Measurements from ENCODE around the gene KRT71.

Gene KRT71

DNA sequence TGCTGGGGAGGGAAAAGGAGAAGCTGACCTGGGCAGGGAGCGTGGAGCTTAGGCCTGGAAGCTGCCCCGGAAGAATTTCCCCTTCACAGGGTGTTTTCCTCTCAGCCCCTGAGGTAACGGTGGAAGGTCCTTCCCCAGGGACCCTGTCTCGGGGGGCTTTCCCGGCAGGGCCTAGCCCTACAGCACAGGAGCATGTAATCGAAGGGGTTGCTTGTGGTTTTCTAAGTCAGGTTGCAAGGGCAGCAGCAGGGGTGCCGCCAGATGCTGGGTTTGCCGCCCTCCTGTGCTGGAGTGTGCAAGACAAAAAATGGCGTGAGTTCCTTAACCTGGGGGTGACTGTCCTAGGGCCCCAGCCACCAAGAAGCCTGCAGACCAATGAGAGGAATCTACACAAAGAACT lies 22.3 kb upstream of the KRT71 start:
- no peak for DNase-seq (ENCODE audit: low spot score)

DNA sequence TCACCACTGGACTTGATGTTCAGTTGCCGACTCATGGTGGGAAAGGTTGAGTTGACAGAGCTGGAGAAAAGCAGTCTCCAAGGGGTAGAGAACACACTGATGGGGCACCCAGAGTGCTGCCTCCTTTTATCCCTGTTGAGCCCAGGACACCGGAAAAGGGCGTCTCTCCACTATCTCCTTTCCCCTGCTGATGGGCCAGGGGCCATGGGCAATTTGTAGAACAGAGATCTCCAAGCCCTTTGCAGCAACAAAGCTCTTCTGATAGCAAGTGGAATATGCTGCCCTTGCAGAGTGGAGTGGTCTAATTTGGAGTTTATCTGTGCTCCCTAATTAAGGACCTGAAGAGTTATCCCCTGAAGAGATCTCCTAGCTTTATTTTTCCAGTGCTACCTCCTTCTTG lies 20.8 kb upstream of the KRT71 start, which contains the start of gene KRT74:
Gene KRT74 (minus strand): TSS at position 101 of the 400 bp plus-strand sequence. CDS start 66 bp downstream, at position 35.
- no peak for DNase-seq (ENCODE audit: low spot score)

DNA sequence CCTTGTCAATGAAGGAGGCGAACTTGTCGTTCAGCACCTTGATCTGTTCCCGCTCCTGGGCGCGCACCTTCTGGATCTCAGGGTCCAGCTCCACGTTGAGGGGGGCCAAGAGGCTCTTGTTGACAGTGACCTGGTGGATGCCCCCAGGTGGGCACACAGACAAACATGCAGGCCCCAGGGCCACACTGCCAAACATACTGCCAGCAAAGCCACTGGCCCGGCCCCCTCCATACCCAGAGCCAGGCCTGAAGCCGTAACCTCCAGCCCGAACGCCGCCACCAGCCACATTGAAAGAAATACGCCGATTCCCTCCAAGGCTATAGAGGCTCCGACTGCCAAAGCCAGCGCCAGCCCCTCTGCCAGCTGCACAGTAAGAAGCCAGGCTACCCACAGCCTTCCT lies 20.4 kb upstream of the KRT71 start:
- no peak for DNase-seq (ENCODE audit: low spot score)

DNA sequence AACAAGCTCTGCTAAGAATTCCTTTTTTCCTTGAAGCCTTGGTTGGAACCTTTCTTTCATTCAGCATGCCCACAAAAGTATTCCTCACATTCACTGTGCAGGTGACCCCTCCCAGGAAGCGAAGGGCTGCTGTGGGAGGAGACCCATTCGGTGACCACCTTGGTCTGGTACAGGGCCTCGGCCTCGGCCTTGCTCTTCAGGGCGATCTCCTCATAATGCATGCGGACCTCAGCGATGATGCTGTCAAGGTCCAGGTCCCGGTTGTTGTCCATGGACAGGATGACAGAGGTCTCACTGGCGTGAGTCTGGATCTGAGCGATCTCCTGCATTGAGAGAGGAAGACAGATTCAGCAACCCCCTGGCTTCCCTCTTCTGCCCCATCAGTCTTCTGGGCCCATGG lies 17.6 kb upstream of the KRT71 start:
- DNase-seq (ENCODE audit: low spot score) = no peak

DNA sequence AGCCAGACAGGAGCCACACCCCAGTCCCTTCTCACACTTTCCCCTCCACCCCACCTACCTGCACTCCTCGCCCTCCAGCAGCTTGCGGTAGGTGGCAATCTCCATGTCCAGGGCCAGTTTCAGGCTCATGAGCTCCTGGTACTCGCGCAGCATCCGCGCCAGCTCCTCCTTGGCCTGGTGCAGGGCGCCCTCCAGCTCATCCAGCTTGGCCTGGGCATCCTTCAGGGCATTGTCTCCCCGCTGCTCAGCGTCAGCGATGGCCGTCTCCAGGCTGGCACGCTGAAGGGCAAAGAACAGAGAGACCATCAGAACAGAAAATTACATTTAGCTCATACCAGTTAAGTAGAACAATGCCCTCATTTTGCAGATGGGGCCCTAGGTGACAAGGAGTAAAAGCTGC lies 15.2 kb upstream of the KRT71 start:
- no peak for DNase-seq (ENCODE audit: low spot score)

DNA sequence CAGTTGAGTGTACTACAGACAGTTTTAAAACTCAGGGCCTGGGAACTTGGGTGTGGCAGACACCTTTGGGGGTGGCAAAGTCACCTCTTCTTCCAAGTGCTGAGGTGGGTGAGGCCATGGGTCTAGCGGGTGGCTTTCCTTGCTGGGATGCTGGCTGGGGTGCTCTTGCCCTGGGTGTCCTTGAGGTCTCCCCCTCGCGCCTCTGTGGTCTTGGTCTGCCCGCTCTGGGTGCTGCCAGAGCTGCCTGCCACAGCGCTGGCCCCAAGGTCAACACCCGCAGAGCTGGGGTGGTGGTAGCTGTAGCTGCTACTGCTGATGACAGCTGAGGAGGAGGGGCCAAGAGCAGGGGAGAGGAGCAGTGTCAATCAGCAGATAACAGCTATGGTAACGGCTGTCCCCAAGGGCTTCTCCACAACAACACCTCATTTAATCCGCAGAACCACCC lies 13.9 kb upstream of the KRT71 start:
- no peak for DNase-seq (ENCODE audit: low spot score)

DNA sequence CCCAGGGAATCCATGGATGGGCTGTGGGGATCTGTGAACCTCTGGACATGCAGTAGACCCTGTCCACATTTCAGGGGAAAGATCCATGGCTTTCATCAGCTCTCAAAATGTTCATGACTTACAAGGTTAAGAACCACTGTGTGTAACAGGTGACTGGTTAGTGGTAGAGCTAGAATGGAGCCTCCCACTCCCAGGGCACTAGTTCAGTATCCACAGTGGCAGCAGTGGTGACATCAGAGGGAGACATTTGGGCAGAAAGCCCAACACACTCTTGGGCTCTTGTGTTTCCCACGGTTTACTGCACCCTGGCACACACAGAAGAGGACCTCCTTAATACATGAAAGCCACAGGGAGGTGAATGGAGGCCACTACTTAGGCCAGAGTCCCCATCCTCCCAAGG lies 11.6 kb upstream of the KRT71 start:
- DNase-seq (ENCODE audit: low spot score) = no peak

DNA sequence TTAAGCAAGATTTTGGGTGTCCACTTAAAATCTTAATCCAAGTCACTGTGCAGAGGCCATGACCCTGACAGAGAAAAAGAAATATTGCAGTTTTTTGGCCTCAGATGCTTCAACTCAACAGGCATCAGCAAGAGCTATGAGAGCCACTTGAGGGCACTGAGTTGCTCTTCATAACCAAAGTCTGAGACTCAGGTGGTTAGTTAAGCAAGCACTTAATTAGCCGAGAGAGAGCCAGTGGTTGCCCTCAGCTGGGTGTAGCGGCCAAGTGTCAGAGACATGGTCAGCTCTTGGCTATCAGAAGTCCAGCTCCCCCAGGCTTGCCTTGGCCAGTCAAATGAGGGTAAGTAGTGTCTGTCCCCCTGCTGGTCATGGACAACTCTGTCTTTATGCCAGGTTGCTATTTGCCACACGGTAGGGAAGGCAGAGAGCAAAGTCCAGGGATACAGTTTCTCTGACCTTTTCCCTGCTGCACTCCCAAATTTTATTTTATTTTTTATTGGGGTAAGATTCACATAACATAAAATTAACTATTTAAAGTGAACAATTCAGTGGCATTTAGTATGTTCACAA lies 9.0 kb upstream of the KRT71 start:
- DNase-seq (ENCODE audit: low spot score) = no peak

DNA sequence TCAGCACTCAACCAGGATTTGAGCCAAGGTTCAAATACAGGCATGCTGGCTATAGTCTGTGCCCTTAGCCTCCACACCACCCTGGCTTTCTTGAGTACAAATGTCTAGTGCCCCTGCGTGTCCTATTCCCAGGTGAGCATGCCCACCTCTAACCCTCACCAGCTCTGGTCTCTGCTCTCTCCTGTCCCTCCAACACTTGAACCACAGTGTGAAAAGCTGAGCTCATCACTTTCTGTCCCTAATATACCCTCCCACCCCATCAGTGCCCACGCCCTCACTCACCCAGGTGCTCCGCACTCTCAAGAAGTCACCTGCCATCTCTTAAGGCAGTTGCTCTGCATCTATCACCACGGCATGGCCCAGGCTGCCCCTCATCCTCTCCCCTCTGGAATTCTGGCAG lies 7.0 kb upstream of the KRT71 start:
- DNase-seq (ENCODE audit: low spot score) = no peak

DNA sequence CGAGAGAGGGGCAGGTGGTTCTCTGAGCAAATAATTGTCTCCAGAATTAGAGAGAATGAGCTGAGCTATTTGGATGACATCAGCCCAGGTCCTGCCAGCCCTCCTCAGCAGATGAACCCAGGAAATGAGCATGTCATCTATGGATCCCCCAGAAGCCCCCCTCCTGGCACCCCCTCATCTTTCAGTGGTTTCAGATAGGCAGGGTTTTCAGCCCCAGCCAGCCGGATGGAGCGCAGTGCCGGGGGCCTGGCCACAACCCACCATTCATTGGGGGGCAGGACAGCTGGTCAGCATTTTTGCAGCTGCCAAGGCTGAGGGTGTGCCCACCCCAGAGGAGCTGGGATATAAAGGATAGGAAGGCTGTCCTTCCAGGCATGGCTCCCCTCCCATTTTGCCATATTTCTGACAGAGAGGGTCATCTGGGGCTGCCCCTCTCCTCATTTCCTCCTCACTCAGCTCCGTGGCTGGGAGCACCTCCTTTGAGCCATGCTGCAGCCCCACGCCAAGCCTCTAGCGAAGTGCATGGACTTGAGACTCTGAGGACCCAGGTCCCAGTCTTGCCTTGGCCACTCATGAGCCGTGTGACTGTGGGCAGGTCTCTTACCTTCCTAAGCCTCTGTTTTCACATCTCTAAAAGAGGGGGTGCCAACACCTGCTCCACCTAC lies 6.0 kb upstream of the KRT71 start:
- no peak for DNase-seq (ENCODE audit: low spot score)

DNA sequence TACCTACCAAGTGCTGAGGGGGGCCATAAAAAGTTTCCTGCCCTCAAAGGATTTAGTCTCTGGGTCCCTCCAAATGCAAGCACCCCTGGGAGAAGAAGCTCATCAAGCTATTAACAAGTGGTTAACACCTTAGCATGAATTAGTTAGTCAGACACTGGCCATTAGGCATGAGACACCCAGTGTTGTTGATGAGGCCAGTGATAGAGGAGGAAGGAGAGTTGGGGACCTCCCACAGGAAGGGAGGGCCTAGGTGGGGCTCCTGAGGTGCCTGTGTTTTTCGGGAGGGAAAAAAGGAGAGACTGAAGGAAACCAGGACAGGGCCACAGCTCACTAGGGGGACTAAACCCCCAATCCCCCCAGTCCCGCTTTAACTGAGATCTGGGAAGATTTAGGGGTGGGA lies 4.5 kb upstream of the KRT71 start:
- DNase-seq (ENCODE audit: low spot score) = no peak

DNA sequence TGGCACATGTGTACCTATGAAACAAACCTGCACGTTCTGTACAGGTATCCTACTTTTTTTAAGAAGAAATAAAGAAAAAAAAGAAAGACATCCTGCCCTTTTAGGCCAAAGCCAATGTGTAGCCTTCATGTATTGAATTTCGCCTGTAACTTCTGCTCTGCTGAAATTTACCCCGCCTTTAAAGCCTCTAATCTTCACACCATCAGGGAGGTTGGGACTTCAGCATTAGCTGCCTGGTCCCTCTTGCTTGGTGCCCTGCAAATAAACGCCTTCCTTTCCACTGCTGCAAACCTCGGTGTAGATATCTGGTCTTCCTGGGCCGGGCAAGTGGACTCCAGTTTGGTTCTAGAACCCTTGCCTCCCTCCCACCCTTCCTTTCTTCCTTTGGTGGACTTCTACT lies 2.6 kb upstream of the KRT71 start:
- no peak for DNase-seq (ENCODE audit: low spot score)

DNA sequence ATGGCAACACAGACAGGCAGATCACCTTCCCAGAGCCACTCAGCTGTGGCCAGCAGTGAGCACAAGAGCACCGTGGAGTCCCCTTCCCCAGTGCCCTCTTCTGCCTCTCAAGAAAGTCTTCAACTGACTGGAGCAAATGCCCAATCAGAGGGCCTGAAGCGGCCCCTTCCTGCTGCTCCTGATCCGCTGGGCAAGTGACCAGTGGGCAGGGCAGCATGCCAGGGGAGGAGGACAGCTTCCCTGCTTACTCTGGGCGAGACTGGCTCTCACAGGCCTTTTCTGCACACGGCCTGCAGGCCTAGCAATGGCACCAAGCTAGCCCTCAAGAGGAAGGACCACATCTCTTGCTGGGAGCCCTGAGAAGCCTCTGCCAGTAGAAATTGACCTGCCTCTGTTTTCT lies 890 bp downstream of the KRT71 start:
- no peak for DNase-seq (ENCODE audit: low spot score)

DNA sequence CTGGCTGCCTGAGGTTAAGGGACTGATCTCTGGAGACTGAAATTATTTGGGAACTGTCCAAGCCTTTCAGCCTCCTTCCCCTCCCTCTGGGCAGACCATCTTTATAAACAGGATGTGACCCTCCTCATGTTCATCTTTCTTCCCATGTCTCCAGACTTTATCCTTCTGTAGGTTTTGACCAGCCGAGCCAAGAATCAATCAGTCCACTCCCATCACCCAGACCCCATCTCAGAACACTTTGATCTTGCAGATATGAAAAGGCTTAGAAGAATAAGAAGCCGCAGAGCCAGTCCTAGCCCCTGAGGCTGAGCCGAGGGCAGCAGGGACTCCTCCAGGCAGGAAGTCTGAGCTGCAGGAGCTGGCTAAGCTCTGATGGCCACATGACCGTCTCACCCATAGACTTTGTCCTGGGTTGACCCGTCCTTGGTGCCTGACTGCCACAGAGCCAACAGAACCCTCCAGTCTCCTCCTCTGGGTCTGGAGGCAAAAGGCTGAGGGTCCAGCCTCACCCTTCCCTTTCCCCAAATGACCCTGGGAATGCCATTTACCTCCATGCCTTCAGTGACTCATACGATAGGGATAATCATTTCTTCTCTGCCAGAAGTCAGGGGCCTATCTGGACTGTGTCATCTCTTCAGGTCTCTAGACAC lies 1.6 kb downstream of the KRT71 start:
- no peak for DNase-seq (ENCODE audit: low spot score)

DNA sequence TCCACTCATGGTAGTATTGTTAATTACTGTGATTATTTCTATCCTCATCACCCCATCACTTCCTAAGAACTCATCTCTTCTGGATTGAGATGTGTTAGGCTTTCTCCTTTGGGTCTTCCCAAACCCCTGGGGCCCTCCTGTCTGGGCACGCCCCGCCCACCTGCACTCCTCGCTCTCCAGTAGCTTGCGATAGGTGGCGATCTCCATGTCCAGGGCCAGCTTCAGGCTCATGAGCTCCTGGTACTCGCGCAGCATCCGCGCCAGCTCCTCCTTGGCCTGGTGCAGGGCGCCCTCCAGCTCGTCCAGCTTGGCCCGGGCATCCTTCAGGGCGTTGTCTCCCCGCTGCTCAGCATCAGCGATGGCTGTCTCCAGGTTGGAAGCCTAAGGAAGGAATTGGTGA lies 6.8 kb downstream of the KRT71 start:
- DNase-seq (ENCODE audit: low spot score) = no peak

DNA sequence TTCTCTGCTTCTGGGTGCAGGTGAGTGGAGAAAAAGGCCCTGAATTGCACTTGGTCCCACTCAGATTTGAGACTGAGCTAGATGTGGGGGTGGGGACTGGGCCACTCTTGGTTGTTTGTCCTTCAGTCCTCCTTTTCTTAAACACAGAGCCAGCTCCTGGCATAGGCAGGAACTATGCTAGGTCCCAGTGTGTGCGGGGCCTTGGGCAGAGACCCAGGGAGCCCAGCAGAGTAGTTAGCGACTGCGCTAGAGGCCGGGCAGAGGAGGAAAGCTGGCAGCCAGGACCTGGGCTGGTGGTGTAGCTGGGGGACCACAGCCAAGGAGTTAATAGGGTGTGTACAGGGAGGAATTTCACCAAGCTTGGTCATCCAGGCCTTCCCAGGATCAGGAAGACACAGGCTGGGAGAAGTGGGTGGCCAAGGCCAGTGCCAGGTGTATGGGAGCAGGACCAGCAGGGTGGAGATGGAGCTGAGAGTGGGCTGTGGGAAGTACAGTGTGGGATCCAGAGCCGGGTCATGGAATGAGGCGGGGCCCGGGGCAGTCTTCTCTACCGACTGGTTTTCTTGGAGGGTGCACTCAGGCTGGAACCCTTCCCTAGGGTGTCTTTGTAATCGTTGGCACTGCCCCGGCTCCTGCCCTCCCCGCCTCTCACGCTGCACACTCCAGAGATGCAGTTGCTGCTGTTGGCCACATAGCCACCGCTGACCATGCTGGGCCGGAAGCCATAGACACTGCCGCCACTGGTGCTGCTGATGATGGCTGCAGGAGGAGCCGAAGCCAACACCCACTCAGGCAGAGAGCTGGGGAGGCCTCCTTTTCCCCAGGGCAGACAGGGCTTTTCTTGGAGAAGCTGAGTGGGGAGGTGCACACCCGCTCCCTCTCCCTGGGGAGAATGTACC lies 8.7 kb downstream of the KRT71 start:
- no peak for DNase-seq (ENCODE audit: low spot score)

DNA sequence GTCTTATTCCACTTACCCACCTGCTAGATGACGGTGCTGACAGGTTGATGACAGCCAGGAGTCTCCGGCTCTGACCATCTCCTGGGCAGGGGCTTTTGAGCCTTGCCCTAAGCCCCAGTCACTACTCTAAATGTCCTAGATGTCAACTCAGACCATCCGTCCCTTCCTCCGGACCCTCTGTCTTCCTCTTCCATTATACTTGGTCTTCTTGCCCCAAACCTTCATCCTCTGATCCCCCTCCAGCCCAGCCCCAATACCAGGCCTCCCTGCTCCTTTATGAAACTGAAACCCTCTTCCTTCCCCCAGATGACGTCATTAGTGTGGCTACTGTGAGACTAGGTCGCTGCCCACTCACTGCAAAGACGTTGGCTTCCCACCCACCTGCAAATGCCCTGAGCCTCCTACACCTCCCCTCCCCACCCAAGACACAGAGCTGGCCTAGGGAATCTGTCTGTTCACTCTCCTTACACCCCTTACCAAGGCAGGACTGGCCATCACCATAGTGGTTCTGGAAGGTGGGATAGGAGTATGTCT lies 10.1 kb downstream of the KRT71 start:
- no peak for DNase-seq (ENCODE audit: low spot score)

DNA sequence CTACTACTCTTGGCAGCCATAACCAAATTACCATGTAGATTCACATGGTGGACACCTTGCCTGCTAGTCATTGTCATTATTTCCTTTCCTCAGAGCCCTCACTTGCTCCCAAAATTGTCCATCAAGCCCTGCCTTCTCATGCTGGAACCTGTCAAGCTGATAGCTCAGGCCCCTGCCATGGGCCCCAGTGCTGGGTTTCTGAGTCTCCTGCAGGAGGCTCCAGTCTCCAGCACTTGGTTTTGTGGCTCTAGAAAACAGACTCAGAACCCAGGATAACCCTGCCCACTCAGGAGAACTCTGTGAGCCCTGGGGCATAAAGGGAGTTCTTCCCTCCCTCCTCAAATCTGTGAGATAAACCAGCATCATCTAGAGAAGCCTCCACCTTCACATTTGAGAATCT lies 10.8 kb downstream of the KRT71 start:
- no peak for DNase-seq (ENCODE audit: low spot score)

DNA sequence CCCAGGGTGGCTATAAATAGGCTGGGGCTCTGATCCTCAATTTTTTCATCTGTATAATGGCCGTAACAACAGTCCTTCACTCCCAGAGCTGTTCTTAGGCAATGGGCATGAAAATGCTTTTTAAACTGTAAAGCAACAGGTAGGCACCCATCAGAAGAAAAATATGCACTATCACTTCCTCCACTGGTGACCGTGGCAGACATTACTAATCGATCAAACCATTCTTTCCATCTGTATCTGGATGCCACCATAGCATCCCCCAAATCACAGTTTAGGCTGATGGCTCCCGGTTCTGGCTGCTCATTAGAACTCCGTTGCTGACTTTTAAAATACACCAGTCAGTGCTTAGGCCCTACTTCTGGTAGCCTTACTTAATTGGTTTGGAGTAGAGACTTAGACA lies 11.2 kb downstream of the KRT71 start:
- no peak for DNase-seq (ENCODE audit: low spot score)

DNA sequence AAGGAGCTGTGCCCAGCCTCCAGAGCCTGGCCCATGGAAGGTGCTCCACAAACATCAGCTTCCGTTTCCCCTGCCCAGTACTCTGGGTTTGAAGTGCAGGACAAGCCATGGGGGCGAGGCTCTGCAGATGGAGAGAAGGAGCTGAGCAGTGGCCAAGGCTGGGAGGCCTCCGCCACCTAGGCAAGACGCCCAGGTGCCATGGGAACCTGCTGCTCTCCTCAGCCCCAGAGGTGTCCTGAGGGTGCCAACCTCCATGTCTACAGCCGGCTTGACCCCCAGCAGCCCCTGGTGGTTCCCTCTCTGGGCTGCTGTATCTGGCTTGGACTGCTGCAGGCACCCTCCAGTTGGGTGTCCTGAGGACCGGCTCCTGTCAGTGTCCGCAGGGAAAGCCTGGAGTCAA lies 12.4 kb downstream of the KRT71 start:
- DNase-seq (ENCODE audit: low spot score) = no peak

DNA sequence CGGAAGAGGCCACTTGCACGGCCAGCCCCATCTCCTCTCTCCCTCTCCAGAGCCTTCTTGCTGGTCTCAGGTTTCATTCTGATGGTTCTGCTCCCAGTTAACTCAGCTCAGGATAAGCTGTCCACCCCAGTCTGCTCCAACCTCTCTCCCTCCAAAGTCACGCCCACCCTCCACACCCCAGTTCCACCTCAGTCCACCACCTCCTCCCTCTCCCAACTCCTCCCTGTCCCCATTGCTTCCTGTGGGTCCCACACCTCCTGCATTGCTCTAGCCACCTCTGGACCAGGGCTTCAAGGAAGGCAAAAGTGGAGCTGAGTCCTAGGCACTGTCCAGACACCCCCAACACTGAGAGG lies 13.1 kb downstream of the KRT71 start:
- DNase-seq (ENCODE audit: low spot score) = no peak

DNA sequence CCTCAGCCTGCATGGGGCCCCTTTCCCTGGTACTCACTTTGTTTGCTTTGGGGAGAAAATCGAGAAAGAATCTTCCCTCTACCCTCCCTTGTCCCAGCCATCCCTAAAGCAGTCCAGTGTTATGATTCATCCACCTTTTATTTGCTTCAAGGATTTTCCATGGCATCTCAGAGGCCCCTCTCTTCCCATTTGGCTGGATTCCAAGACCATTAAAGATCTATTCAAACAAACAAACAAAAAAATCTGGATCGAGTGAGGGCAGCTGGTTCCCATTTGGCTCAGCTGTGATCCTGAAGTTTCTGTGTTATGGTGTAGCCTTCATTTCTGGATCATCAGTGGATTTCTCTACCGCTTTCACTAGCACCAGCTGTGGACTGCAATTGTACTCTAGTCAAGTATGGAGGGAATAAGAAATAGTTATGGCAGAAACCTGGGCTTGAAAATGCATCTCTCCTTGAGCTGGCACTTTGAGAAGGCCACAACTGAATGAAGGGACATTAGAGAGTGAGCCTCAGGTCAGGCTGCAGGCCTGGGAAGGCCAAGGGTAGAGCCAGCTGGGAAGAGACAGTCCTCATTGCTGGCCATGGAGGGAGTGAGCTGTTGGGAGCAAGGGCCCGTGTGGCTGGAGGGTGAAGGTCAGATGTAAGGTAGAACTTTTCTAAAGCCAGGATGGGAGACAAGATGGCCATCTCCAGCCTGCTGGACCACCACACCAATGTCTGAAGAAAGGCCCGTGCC lies 13.7 kb downstream of the KRT71 start:
- no peak for DNase-seq (ENCODE audit: low spot score)

Measured in ecto neural progenitor cell (in vitro differentiated cells).